IPS DF 19.7 (cell line): ENCODE results near the gene HPS6.

Experiments used
- DNase-seq: peaks from one replicate; pipeline ENCODE4 v3.0.0-alpha.2; 2013; ENCODE audit warnings: low read depth, low spot score

HPS6 gene

GRCh38 chr10:102068216-102068615 is 3.1 kb downstream of the HPS6 start:
- no peak for DNase-seq

- no peak for DNase-seq
Observed at GRCh38 chr10:102069071-102069470, 3.9 kb downstream of the HPS6 start.

DNA sequence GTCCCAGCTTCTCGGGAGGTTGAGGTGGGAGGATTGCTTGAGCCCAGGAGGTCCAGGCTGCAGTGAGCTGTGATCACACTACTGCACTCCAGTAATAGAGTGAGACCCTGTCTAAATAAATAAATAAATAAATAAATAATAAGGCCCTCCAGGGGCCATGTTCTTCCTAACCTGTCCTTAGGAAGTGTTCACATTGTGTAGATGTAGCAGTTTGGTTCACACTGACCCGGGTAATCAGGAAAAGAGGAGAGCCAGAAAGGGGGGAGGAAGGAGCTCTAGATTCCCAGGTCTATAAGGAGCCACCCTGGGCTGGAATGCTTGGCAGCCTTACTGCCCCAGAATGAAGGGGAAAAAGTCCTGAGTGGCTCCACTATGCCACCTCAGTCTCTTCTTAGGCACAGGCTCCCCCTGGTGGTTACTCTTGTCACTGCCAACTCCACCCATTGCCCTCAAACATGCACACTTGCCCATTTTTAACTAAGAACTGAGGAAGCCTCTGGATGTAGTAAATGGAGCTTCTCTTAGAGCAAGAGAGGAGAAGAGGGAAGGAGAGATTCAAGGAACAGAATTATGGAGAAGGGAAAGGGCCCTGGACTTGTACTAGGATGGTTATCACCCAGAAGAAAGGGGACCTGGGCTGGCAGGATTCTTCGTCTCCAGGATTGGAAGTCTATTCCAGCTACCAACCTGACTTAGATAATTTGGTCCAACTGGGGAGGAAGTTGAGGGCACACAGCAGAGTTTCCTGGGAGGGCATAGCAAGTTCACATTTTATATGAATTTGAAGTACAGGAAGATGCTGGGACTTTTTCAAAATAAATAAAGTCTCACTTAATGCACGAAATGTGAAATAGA is 7.8 kb downstream of the HPS6 start:
- peak; percentile 50 for DNase-seq

- no peak for DNase-seq
Observed at GRCh38 chr10:102083541-102083940, 18.4 kb downstream of the HPS6 start.

- no peak for DNase-seq
Observed at GRCh38 chr10:102085336-102085735, 20.2 kb downstream of the HPS6 start.

DNA sequence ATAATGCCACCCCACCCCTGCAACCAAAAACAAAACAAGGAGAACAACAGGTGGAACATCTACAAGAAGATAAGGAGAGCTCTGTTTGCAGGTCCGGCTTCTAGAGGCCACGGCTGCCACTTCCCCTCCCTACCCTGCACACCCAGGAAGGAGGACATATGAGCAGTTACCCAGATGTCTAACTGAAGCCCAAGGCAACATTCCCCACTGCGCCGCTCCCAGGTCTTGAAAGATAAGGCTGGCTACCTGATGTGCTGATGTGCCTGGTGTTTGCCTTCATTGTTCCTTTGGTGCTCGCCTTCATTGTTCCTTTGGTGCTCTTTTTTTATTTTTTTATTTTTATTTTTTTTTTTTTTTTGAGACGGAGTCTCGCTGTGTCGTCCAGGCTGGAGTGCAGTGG is 21.0 kb downstream of the HPS6 start:
- DNase-seq: no peak

DNA sequence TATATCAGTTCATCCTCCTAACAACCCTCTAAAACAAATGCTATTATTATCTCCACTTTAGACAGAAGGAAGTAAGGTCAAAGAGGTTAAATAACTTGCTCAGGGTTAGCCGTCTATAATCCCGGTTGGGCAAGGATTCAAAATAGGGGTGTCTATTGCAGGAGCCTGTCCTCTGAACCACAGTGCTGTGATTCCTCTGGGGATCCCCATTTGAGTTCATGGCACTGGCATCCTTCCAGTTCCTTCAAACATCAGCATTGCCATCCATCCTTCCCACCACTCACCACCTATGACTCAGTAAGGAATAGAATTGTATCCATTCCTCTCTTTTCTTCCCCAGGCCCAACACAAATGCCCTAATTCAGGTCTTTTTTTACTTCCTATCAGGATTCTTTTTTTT is 25.6 kb downstream of the HPS6 start:
- DNase-seq: no peak

- DNase-seq: no peak
Observed at GRCh38 chr10:102096449-102096848, 31.3 kb downstream of the HPS6 start.

- DNase-seq: no peak
Observed at GRCh38 chr10:102101152-102101551, 36.0 kb downstream of the HPS6 start.

- no peak for DNase-seq
Observed at GRCh38 chr10:102102421-102102820, 37.3 kb downstream of the HPS6 start.

GRCh38 chr10:102106998-102107397 is 41.8 kb downstream of the HPS6 start:
- no peak for DNase-seq

- no peak for DNase-seq
Observed at GRCh38 chr10:102109166-102110116, 44.3 kb downstream of the HPS6 start.

DNA sequence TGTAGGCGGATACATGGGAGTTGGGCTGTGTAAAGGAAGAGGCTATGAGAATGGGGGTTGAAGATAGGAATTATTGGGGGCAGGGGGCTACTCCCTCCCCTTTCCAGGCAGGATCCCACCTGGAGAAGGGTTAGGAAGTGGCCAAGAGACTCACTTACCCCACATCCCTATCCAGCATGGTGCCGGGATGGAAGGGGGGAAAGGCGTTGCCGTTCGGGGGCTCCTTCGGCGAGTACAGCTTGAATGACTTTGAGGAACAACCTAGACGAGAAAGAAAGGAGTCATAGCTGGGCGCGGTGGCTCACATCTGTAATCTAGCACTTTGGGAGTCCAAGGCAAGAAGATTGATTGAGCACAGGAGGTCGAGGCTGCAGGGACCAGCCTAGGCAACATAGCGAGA is 46.1 kb downstream of the HPS6 start:
- DNase-seq: no peak

- DNase-seq: no peak
Observed at GRCh38 chr10:102112210-102112817, 47.2 kb downstream of the HPS6 start.

GRCh38 chr10:102113261-102113955 is 48.3 kb downstream of the HPS6 start:
- no peak for DNase-seq

DNA sequence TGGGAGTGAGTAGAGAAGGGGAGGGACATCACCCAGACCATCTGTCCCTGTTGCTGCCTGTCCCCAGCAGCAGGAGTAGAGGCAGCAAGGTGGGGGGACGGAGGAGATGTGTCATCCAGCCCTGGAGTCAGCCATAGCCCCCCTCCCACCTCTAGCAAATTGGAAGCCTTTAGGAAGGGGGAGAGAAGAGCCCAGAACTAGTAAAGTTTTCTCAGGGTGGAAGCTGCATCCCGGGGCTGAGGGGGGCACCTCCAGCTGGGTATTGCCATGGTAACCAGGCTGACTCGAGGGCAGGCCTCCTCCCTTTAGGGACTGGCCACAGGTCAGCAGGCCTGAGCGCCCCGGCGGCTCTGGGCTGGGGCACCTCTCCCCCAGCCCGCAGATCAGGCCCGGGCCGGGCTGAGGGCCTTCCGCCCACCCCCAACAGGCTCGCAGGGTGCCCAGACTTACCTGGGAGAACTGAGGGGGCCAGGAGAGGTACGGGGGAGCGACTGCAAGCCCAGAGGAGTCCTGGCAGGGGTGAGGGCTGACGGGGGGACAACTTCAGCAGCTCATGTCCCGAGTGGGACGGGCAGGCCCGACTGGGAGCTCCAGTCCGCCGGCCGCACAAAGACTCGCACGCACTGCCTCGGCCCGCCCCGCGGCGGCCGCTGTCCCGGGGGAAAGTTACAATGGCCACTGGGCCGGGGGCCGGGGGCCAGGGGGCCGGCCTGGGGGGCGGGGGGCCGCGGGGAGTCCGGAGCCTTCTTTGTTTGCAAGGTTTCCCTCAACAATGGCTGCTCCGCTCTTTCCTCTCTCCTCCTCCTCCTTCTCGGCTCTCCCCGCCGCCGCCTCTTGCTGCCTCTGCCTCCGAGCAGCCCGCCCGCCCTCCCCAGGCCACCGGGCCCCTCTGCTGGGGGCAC is 49.1 kb downstream of the HPS6 start:
- no peak for DNase-seq

GRCh38 chr10:102114861-102115618 is 49.9 kb downstream of the HPS6 start:
- peak; percentile 71 for DNase-seq

DNA sequence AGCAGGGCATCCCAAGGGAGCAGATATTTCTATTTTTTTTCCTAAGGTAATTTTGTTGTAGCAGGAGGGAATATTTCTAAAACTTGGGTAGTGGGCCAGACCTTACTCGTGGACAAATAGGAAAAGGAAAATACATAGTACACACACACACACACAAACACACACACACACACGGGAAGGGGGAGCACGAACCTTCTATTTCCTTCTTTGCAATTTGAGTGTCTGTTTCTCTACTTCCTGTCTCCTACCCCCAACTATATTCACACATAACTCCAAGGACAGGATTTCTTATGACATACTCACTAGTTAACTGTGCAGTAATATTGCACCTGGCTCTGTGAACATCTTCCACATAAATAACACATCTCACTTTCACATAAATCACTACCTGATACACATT is 50.6 kb downstream of the HPS6 start:
- no peak for DNase-seq

- DNase-seq: no peak
Observed at GRCh38 chr10:102116656-102117055, 51.5 kb downstream of the HPS6 start.
